H1 (cell line): ENCODE data around the gene TACSTD2. TPM values are rescaled to one million over a fixed set of nuclear protein-coding genes. Genes with fewer than 3 reads are reported as not detected.

Experiments
- CTCF ChIA-PET: fragments of 300-600 bp; sonication (Branson Sonifier 250); formaldehyde crosslinking; loops from one replicate; lab custom pipeline; 2021; ENCODE audit not compliant: partially characterized antibody; lab: Charles Lee
- POLR2A ChIA-PET: fragments of 300-600 bp; sonication (Branson Sonifier 250); formaldehyde crosslinking; loops from one replicate; lab custom pipeline; 2021; ENCODE audit warnings: inconsistent platforms; ENCODE audit not compliant: partially characterized antibody; lab: Charles Lee
- DNase-seq, 2 experiments: peaks; one replicate each; pipeline versions ENCODE4 v3.0.0 to v3.0.0-alpha.2; 2010 to 2022; ENCODE audit warnings: low spot score in 2 of 2, low read depth in 1 of 2, mixed read lengths in 1 of 2
- FAIRE-seq: peaks from 2 replicates; lab custom pipeline; 2011; peaks lifted over from hg19 to GRCh38; lab: Jason Lieb, UNC
- H2AFZ ChIP-seq: 2 replicates; pipeline ENCODE4 v1.8.1; 2012; ENCODE audit warnings: low read length, inconsistent platforms
- H2AK5ac ChIP-seq: 2 replicates; pipeline ENCODE4 v1.6.1; 2013; ENCODE audit warnings: low read depth, low read length
- H2BK120ac ChIP-seq: replicated peaks from 2 replicates; pipeline ENCODE3; 2013; ENCODE audit warnings: low read depth, low read length, inconsistent platforms
- H2BK12ac ChIP-seq: 2 replicates; pipeline ENCODE4 v1.6.1; 2013; ENCODE audit warnings: low read depth, low read length
- H2BK15ac ChIP-seq: 2 replicates; pipeline ENCODE4 v1.6.1; 2013; ENCODE audit warnings: low read length
- H2BK20ac ChIP-seq: 2 replicates; pipeline ENCODE4 v1.6.1; 2013; ENCODE audit warnings: low read length
- H2BK5ac ChIP-seq: 2 replicates; pipeline ENCODE4 v1.6.1; 2013; ENCODE audit warnings: low read depth, low read length
- H3K14ac ChIP-seq: 2 replicates; pipeline ENCODE4 v1.6.1; 2013; ENCODE audit warnings: inconsistent platforms; ENCODE audit not compliant: insufficient read length
- H3K18ac ChIP-seq: 2 replicates; pipeline ENCODE4 v1.6.1; 2013; ENCODE audit warnings: low read length; ENCODE audit errors: extremely low read depth
- H3K23ac ChIP-seq: 2 replicates; pipeline ENCODE4 v1.6.1; 2013; ENCODE audit warnings: inconsistent platforms; ENCODE audit not compliant: insufficient read length
- H3K23me2 ChIP-seq: 2 replicates; pipeline ENCODE4 v1.6.1; 2013; ENCODE audit warnings: low read depth, low read length
- H3K27ac ChIP-seq: 2 replicates; pipeline ENCODE4 v1.6.1; 2011; ENCODE audit warnings: low read depth, low read length, inconsistent platforms
- H3K27me3 ChIP-seq, 4 experiments: replicated peaks in 1 of 4; 1 replicate in 1 of 4; 2 replicates in 3 of 4; pipeline versions ENCODE4 v1.6.1 to v1.8.1; 2011 to 2013; ENCODE audit warnings: low read length in 3 of 4, mild to moderate bottlenecking in 3 of 4, inconsistent platforms in 2 of 4, mixed read lengths in 2 of 4, moderate library complexity in 1 of 4; ENCODE audit not compliant: control insufficient read depth in 3 of 4, insufficient read depth in 3 of 4; ENCODE audit errors: extremely low read depth in 1 of 4
- H3K36me3 ChIP-seq, 4 experiments: 2 replicates each; pipeline versions ENCODE4 v1.6.1 to v1.8.1; 2011 to 2013; ENCODE audit warnings: mild to moderate bottlenecking in 4 of 4, low read length in 3 of 4, moderate library complexity in 2 of 4, control low read depth in 1 of 4, inconsistent platforms in 1 of 4; ENCODE audit not compliant: insufficient read depth in 4 of 4, control insufficient read depth in 2 of 4
- H3K4ac ChIP-seq: replicated peaks from 2 replicates; pipeline ENCODE3; 2013; ENCODE audit warnings: low read length, low read depth, mixed read lengths, inconsistent platforms; ENCODE audit not compliant: insufficient read length
- H3K4me1 ChIP-seq, 4 experiments: replicated peaks in 1 of 4; 1 replicate in 1 of 4; 2 replicates in 3 of 4; pipeline versions ENCODE4 v1.6.1 to v1.8.1; 2011 to 2013; ENCODE audit warnings: low read length in 3 of 4, inconsistent platforms in 2 of 4, mixed read lengths in 1 of 4; ENCODE audit not compliant: insufficient read depth in 4 of 4, control insufficient read depth in 3 of 4
- H3K4me2 ChIP-seq, 2 experiments: 2 replicates each; pipeline versions ENCODE4 v1.6.1 to v1.8.1; 2011 to 2013; ENCODE audit warnings: low read depth in 2 of 2, low read length in 2 of 2, control low read depth in 1 of 2, inconsistent platforms in 1 of 2, mild to moderate bottlenecking in 1 of 2; ENCODE audit not compliant: insufficient read depth in 1 of 2
- H3K4me3 ChIP-seq, 4 experiments: fragments of 200-600, 300-600 bp in 1 of 4; sonication (generic), shearing (Covaris generic), sonication (Bioruptor Twin) in 1 of 4; 2 replicates each; pipeline versions ENCODE4 v1.5.1 to v1.8.1; 2011 to 2016; ENCODE audit warnings: low read length in 4 of 4, low read depth in 3 of 4, control low read depth in 2 of 4, inconsistent platforms in 2 of 4, mild to moderate bottlenecking in 2 of 4, mixed read lengths in 1 of 4, moderate library complexity in 1 of 4; ENCODE audit not compliant: insufficient read depth in 2 of 4; ENCODE audit errors: extremely low read depth in 1 of 4
- H3K56ac ChIP-seq: replicated peaks from 2 replicates; pipeline ENCODE3; 2013; ENCODE audit warnings: low read depth, mild to moderate bottlenecking, mixed read lengths, low read length, inconsistent platforms; ENCODE audit not compliant: insufficient read length
- H3K79me1 ChIP-seq: 2 replicates; pipeline ENCODE4 v1.6.1; 2013; ENCODE audit warnings: low read depth, low read length, control low read depth
- H3K79me2 ChIP-seq, 2 experiments: 2 replicates each; pipeline versions ENCODE4 v1.6.1 to v1.8.1; 2012 to 2013; ENCODE audit warnings: low read length in 2 of 2, mild to moderate bottlenecking in 2 of 2, inconsistent platforms in 1 of 2; ENCODE audit not compliant: insufficient read depth in 2 of 2, control insufficient read depth in 1 of 2
- H3K9ac ChIP-seq, 4 experiments: replicated peaks in 1 of 4; 1 replicate in 1 of 4; 2 replicates in 3 of 4; pipeline versions ENCODE4 v1.6.1 to v1.8.1; 2011 to 2013; ENCODE audit warnings: low read depth in 3 of 4, low read length in 3 of 4, control low read depth in 2 of 4, mild to moderate bottlenecking in 2 of 4, moderate library complexity in 2 of 4, inconsistent platforms in 1 of 4; ENCODE audit errors: extremely low read depth in 1 of 4
- H3K9me3 ChIP-seq, 2 experiments: 2 replicates each; pipeline versions ENCODE4 v1.6.1 to v1.8.1; 2012 to 2013; ENCODE audit warnings: mild to moderate bottlenecking in 2 of 2, moderate library complexity in 2 of 2, control low read depth in 1 of 2, inconsistent platforms in 1 of 2, low read depth in 1 of 2, low read length in 1 of 2, mixed read lengths in 1 of 2; ENCODE audit not compliant: insufficient read depth in 2 of 2
- H4K20me1 ChIP-seq, 2 experiments: replicated peaks in 1 of 2; 2 replicates each; pipeline versions ENCODE3 to v1.8.1; 2011 to 2013; ENCODE audit warnings: inconsistent platforms in 2 of 2, low read length in 2 of 2, mild to moderate bottlenecking in 1 of 2; ENCODE audit not compliant: insufficient read depth in 2 of 2, control insufficient read depth in 1 of 2
- H4K5ac ChIP-seq: 2 replicates; pipeline ENCODE4 v1.6.1; 2013; ENCODE audit warnings: low read length, low read depth, mixed read lengths, inconsistent platforms; ENCODE audit not compliant: insufficient read length
- H4K8ac ChIP-seq: 2 replicates; pipeline ENCODE4 v1.8.0; 2013; ENCODE audit warnings: mild to moderate bottlenecking, moderate library complexity, low read length, inconsistent platforms; ENCODE audit not compliant: insufficient read depth; ENCODE audit errors: extremely low read depth
- H4K91ac ChIP-seq: replicated peaks from 2 replicates; pipeline ENCODE3; 2013; ENCODE audit warnings: low read length, mixed read lengths, inconsistent platforms; ENCODE audit not compliant: insufficient read length
- CBX5 ChIP-seq: fragments of 300-800, 300-1000 bp; sonication (generic); IDR thresholded peaks from 2 replicates; pipeline ENCODE4 v1.7.1; 2016; ENCODE audit warnings: antibody characterized with exemption, low read length, low read depth
- CBX8 ChIP-seq: fragments of 300-800, 300-1000 bp; sonication (generic); IDR thresholded peaks from 2 replicates; pipeline ENCODE4 v1.7.1; 2016; ENCODE audit warnings: low read depth, low read length, borderline replicate concordance
- CHD2 ChIP-seq: IDR thresholded peaks from 2 replicates; pipeline ENCODE4 v1.6.1; 2012; ENCODE audit warnings: low read length, improper control_type of control experiment
- CTBP2 ChIP-seq: IDR thresholded peaks from 2 replicates; pipeline ENCODE4 v1.7.0; 2011; ENCODE audit warnings: borderline replicate concordance, mild to moderate bottlenecking, moderate library complexity, mixed read lengths, low read length; ENCODE audit not compliant: insufficient read depth, insufficient read length
- CTCF ChIP-seq, 3 experiments: IDR thresholded peaks; 1 replicate in 2 of 3; 2 replicates in 1 of 3; pipeline versions ENCODE4 v1.5.1 to v1.6.1; 2011; ENCODE audit warnings: low read length in 3 of 3, mild to moderate bottlenecking in 3 of 3, inconsistent platforms in 2 of 3, low read depth in 1 of 3, moderate library complexity in 1 of 3; ENCODE audit not compliant: insufficient read depth in 1 of 3; ENCODE audit errors: control extremely low read depth in 1 of 3
- JUND ChIP-seq: IDR thresholded peaks from 2 replicates; pipeline ENCODE4 v1.6.1; 2011; ENCODE audit warnings: mild to moderate bottlenecking, improper control_type of control experiment, low read length
- NANOG ChIP-seq: IDR thresholded peaks from 2 replicates; pipeline ENCODE4 v1.6.1; 2011; ENCODE audit warnings: low read length, low read depth, mild to moderate bottlenecking, inconsistent platforms; ENCODE audit not compliant: insufficient read depth, poor library complexity, severe bottlenecking
- SAP30 ChIP-seq: fragments of 300-600 bp; sonication (generic); IDR thresholded peaks from 2 replicates; pipeline ENCODE4 v1.7.1; 2012; ENCODE audit warnings: low read length, moderate library complexity, mild to moderate bottlenecking, inconsistent platforms; ENCODE audit not compliant: insufficient read depth, insufficient replicate concordance
- USF2 ChIP-seq: IDR thresholded peaks from 2 replicates; pipeline ENCODE4 v1.6.1; 2011; ENCODE audit warnings: low read length, improper control_type of control experiment
- WGBS, 2 experiments: shearing (Covaris generic) in 1 of 2; methylation state at CpG; one replicate each; pipeline versions ENCODE4 v1.1.6 to v1.1.7; 2013 to 2015; ENCODE audit warnings: low lambda C conversion rate in 2 of 2, mixed read lengths in 2 of 2, inconsistent platforms in 1 of 2, low coverage in 1 of 2, missing lambda C conversion rate in 1 of 2; ENCODE audit not compliant: insufficient replicate concordance in 2 of 2, insufficient coverage in 1 of 2, insufficient read length in 1 of 2; ENCODE audit errors: extremely low coverage in 1 of 2, missing lambda C conversion rate in 1 of 2; 5-methylcytosine and 5-hydroxymethylcytosine counted together
- polyA plus RNA-seq, 7 experiments: library from polyadenylated mRNA; depleted of rRNA in 3 of 7; stranded (reverse) in 5 of 7; unstranded in 2 of 7; fragments of >200 nt in 5 of 7; fragments of 200-250 nt in 2 of 7; gene quantifications; 1 replicate in 5 of 7; 2 replicates in 1 of 7; 4 replicates in 1 of 7; pipeline versions ENCODE4 v1.2.1 to v1.2.3, GENCODE V29; 2011 to 2013; ENCODE audit warnings: missing spikeins in 2 of 7, mixed read lengths in 2 of 7
- total RNA-seq: library from RNA; stranded (reverse); fragmentation: NEBNext Ultra II Directional; extraction: Animal tissue kit (Norgen Biotek cat#: 25700); gene quantifications from 2 replicates; pipeline ENCODE4 v1.2.1, GENCODE V29; 2021

TACSTD2 gene
- total and polyA plus RNA-seq, 2 of the 8 experiments (the other 6 are each of a cell fraction or from before 2014, with no cell fraction given): 0.76 to 0.85 TPM

GRCh38 chr1:58538821-58539220, 38.2 kb downstream of the TACSTD2 start:
- no peak overlapping the region for H4K8ac ChIP-seq
- CTCF ChIA-PET: interaction anchor here (0.9 to 2.8 kb wide), 2 partner anchors 8 to 23 kb away, joined by 3 to 14 read pairs; partner anchors contain the start of gene OMA1
- no peak overlapping the region for H2BK5ac ChIP-seq
- no peaks in the 10 kb centered on the region for H3K9me3 ChIP-seq
- no peak overlapping the region for H3K23ac ChIP-seq
- no peak overlapping the region for H2AK5ac ChIP-seq
- H3K27ac ChIP-seq: no peak overlapping the region
- H3K79me2 ChIP-seq: no peaks in the 10 kb centered on the region
- H2BK120ac ChIP-seq: no peak overlapping the region
- FAIRE-seq: no peak
- no peak overlapping the region for H3K18ac ChIP-seq
- no peaks in the 10 kb centered on the region for H3K23me2 ChIP-seq
- H3K27me3 ChIP-seq: no peaks in the 10 kb centered on the region
- no peaks in the 10 kb centered on the region for H4K20me1 ChIP-seq
- POLR2A ChIA-PET: no interaction called here
- WGBS, 2 experiments: 87% methylated on average over 3 of the region's 3 CpGs; no CpG with 5 or more reads in 1 of the 2 experiments
- no peak overlapping the region for H3K56ac ChIP-seq
- no peak for DNase-seq
- no peak overlapping the region for H3K4me2 ChIP-seq
- no peak overlapping the region for H2BK15ac ChIP-seq
- H3K36me3 ChIP-seq: no peaks in the 10 kb centered on the region
- H3K79me1 ChIP-seq: no peaks in the 10 kb centered on the region
- no peak overlapping the region for H3K4ac ChIP-seq
- no peak overlapping the region for H3K9ac ChIP-seq
- no peak overlapping the region for H4K91ac ChIP-seq
- no peak overlapping the region for H2BK20ac ChIP-seq
- H3K14ac ChIP-seq: no peak overlapping the region
- no peak overlapping the region for H2AFZ ChIP-seq
- no peaks in the 10 kb centered on the region for H3K4me1 ChIP-seq
- H3K4me3 ChIP-seq: no peak overlapping the region
- no peak overlapping the region for H4K5ac ChIP-seq
- no peak overlapping the region for H2BK12ac ChIP-seq
- TF ChIP-seq CBX8: no peak
- TF ChIP-seq USF2: no peak
- TF ChIP-seq JUND: no peak
- no peak for TF ChIP-seq CTBP2
- TF ChIP-seq CBX5: no peak
- TF ChIP-seq SAP30: no peak
- no peak for TF ChIP-seq CHD2
- TF ChIP-seq CTCF (IDR thresholded peaks at IDR 0.05; ENCODE audit: control extremely low read depth in 1 of 3, insufficient read depth in 1 of 3, low read depth in 1 of 3, low read length in 3 of 3): no peak
- no peak for TF ChIP-seq NANOG
